Activated CD8-positive, alpha-beta T cell treated with anti-CD3 and anti-CD28 coated beads, Interleukin-2, amount 10 ng/mL, durations not matched to agents 7 days and 5 days (primary cell): ENCODE results near the gene TST. TPM values are rescaled to one million over a fixed set of nuclear protein-coding genes. Genes with fewer than 3 reads are reported as not detected.
A peak's percentile ranks its signal among the peaks of the same experiment; 100 is the strongest.

Experiments
- ATAC-seq: fragments of 150-1000 bp; cut with Tn5 transposase; one replicate; pipeline ENCODE4 v1.10.0; 2021; ENCODE audit warnings: moderate library complexity
- CTCF ChIA-PET: fragments of 350-600 bp; sonication (Branson Sonifier 250); formaldehyde crosslinking; loops from one replicate; lab custom pipeline; 2021; ENCODE audit warnings: antibody characterized with exemption; lab: Charles Lee
- POLR2A ChIA-PET: fragments of 350-600 bp; sonication (Branson Sonifier 250); formaldehyde crosslinking; loops from one replicate; lab custom pipeline; 2021; ENCODE audit warnings: antibody characterized with exemption; lab: Charles Lee
- DNase-seq: peaks from one replicate; pipeline ENCODE4 v3.0.0-alpha.2; 2020
- H3K27ac Mint-ChIP-seq: one replicate; pipeline ENCODE4 v1.8.0; 2021; ENCODE audit warnings: mild to moderate bottlenecking, mixed read lengths
- H3K27me3 Mint-ChIP-seq: one replicate; pipeline ENCODE4 v1.8.0; 2021; ENCODE audit warnings: low read depth, mixed read lengths
- H3K36me3 Mint-ChIP-seq: one replicate; pipeline ENCODE4 v1.8.0; 2021; ENCODE audit warnings: low read depth, mixed read lengths
- H3K4me1 Mint-ChIP-seq: one replicate; pipeline ENCODE4 v1.8.0; 2021; ENCODE audit warnings: low read depth, mixed read lengths
- H3K4me3 Mint-ChIP-seq: one replicate; pipeline ENCODE4 v1.8.0; 2021; ENCODE audit warnings: mild to moderate bottlenecking, mixed read lengths
- H3K9me3 Mint-ChIP-seq: one replicate; pipeline ENCODE4 v1.8.0; 2022; ENCODE audit warnings: mixed read lengths; ENCODE audit not compliant: insufficient read depth
- total RNA-seq, 2 experiments: library from RNA; stranded (reverse); gene quantifications; one replicate each; pipeline ENCODE4 v1.2.3, GENCODE V29; 2021

The TST gene
- 1 to 10 TPM; 8.3 to 9.4 TPM for total RNA-seq

GRCh38 chr22:37019309-37020191, at the start of gene TST, which contains the start of gene MPST:
TSS of gene TST (minus strand) at chr22:37019447. CDS start at chr22:37018732, 715 bp downstream.
TSS of gene MPST (plus strand) at chr22:37019742. CDS start at chr22:37019837, 95 bp downstream.
- Mint-ChIP-seq H3K9me3 (no peaks in the 10 kb centered on the region), H3K27me3 (peaks cover 2% of the 10 kb centered on the region), H3K4me1 (peaks cover 24% of the 10 kb centered on the region), H3K27ac (peak within 1 kb of the TSS; percentile 87), H3K36me3 (no peaks in the 10 kb centered on the region), H3K4me3 (peak within 1 kb of the TSS; percentile 88)
- ATAC-seq (peak; percentile 87), DNase-seq (peak; percentile 54)
- POLR2A ChIA-PET: interaction anchor here (0.7 kb wide), 1 partner anchor 179 kb away, joined by 3 read pairs; no protein-coding TSS in a partner anchor
- CTCF ChIA-PET: interaction anchor here (0.8 to 3.0 kb wide), 12 partner anchors 9 to 244 kb away, joined by 3 to 13 read pairs (median 3); partner anchors contain the start of gene IFT27

GRCh38 chr22:37068859-37069258, 49.6 kb upstream of the TST start:
- H3K4me3 Mint-ChIP-seq: no peak overlapping the region
- ATAC-seq (peak; percentile 35), DNase-seq (no peak)
- no peaks in the 10 kb centered on the region for H3K4me1 Mint-ChIP-seq
- ChIA-PET CTCF (interaction anchor here (1.3 kb wide), 1 partner anchor 130 kb away, joined by 3 read pairs; no protein-coding TSS in a partner anchor), POLR2A (interaction anchor here (0.7 to 1.4 kb wide), 2 partner anchors 11 to 13 kb away, joined by 3 read pairs; no protein-coding TSS in a partner anchor)
- H3K27ac Mint-ChIP-seq: no peak overlapping the region
- H3K9me3 Mint-ChIP-seq: no peaks in the 10 kb centered on the region
- no peaks in the 10 kb centered on the region for H3K36me3 Mint-ChIP-seq
- peaks cover 11% of the 10 kb centered on the region for H3K27me3 Mint-ChIP-seq

GRCh38 chr22:37067428-37067827, 48.2 kb upstream of the TST start:
- H3K36me3 Mint-ChIP-seq: no peaks in the 10 kb centered on the region
- H3K9me3 Mint-ChIP-seq: no peaks in the 10 kb centered on the region
- H3K27me3 Mint-ChIP-seq: peaks cover 11% of the 10 kb centered on the region
- CTCF ChIA-PET: no interaction called here
- no peak overlapping the region for H3K27ac Mint-ChIP-seq
- ATAC-seq: no peak
- H3K4me3 Mint-ChIP-seq: no peak overlapping the region
- H3K4me1 Mint-ChIP-seq: peaks cover 9% of the 10 kb centered on the region
- no peak for DNase-seq
- POLR2A ChIA-PET: no interaction called here

GRCh38 chr22:37065961-37066360, 46.7 kb upstream of the TST start:
- Mint-ChIP-seq H3K27me3 (peaks cover 11% of the 10 kb centered on the region), H3K36me3 (no peaks in the 10 kb centered on the region), H3K9me3 (no peaks in the 10 kb centered on the region), H3K4me1 (peaks cover 16% of the 10 kb centered on the region), H3K4me3 (no peak overlapping the region), H3K27ac (no peak overlapping the region)
- DNase-seq (no peak), ATAC-seq (no peak)
- ChIA-PET CTCF (interaction anchor here (1.2 kb wide), 1 partner anchor 133 kb away, joined by 3 read pairs; no protein-coding TSS in a partner anchor), POLR2A (interaction anchor here (0.6 to 0.7 kb wide), 2 partner anchors 83 to 163 kb away, joined by 3 to 4 read pairs; no protein-coding TSS in a partner anchor)

- Mint-ChIP-seq H3K9me3 (no peaks in the 10 kb centered on the region), H3K27me3 (peaks cover 10% of the 10 kb centered on the region), H3K27ac (no peak overlapping the region), H3K36me3 (peaks cover under 1% of the 10 kb centered on the region), H3K4me1 (peaks cover 23% of the 10 kb centered on the region), H3K4me3 (no peak overlapping the region)
- ChIA-PET CTCF (no interaction called here), POLR2A (interaction anchor here (0.6 to 1.0 kb wide), 2 partner anchors 163 to 177 kb away, joined by 3 to 4 read pairs; no protein-coding TSS in a partner anchor)
- ATAC-seq (no peak), DNase-seq (no peak)
Observed at GRCh38 chr22:37065180-37065579, 45.9 kb upstream of the TST start.

- H3K4me1 Mint-ChIP-seq: peaks cover 29% of the 10 kb centered on the region
- H3K27ac Mint-ChIP-seq: no peak overlapping the region
- peaks cover 6% of the 10 kb centered on the region for H3K27me3 Mint-ChIP-seq
- POLR2A ChIA-PET: interaction anchor here (1.0 kb wide), 1 partner anchor 178 kb away, joined by 3 read pairs; no protein-coding TSS in a partner anchor
- H3K36me3 Mint-ChIP-seq: peaks cover 2% of the 10 kb centered on the region
- CTCF ChIA-PET: no interaction called here
- DNase-seq (no peak), ATAC-seq (no peak)
- no peak overlapping the region for H3K4me3 Mint-ChIP-seq
- no peaks in the 10 kb centered on the region for H3K9me3 Mint-ChIP-seq
Observed at GRCh38 chr22:37064553-37064952, 45.3 kb upstream of the TST start.

GRCh38 chr22:37063431-37064420, 44.5 kb upstream of the TST start:
- H3K36me3 Mint-ChIP-seq: peaks cover 2% of the 10 kb centered on the region
- no peak overlapping the region for H3K27ac Mint-ChIP-seq
- H3K4me1 Mint-ChIP-seq: peaks cover 29% of the 10 kb centered on the region
- ChIA-PET POLR2A (no interaction called here), CTCF (no interaction called here)
- ATAC-seq (no peak), DNase-seq (no peak)
- H3K27me3 Mint-ChIP-seq: peaks cover 3% of the 10 kb centered on the region
- no peaks in the 10 kb centered on the region for H3K9me3 Mint-ChIP-seq
- no peak overlapping the region for H3K4me3 Mint-ChIP-seq

GRCh38 chr22:37062702-37063381, 43.6 kb upstream of the TST start:
- Mint-ChIP-seq H3K27me3 (no peaks in the 10 kb centered on the region), H3K9me3 (no peaks in the 10 kb centered on the region), H3K36me3 (peaks cover 3% of the 10 kb centered on the region), H3K4me1 (peaks cover 29% of the 10 kb centered on the region), H3K4me3 (no peak overlapping the region), H3K27ac (no peak overlapping the region)
- CTCF ChIA-PET: no interaction called here
- DNase-seq (no peak), ATAC-seq (no peak)
- POLR2A ChIA-PET: no interaction called here

- no peak for ATAC-seq
- H3K27ac Mint-ChIP-seq: no peak overlapping the region
- peaks cover 29% of the 10 kb centered on the region for H3K4me1 Mint-ChIP-seq
- CTCF ChIA-PET: no interaction called here
- no peaks in the 10 kb centered on the region for H3K27me3 Mint-ChIP-seq
- no peaks in the 10 kb centered on the region for H3K9me3 Mint-ChIP-seq
- DNase-seq: no peak
- no peak overlapping the region for H3K4me3 Mint-ChIP-seq
- POLR2A ChIA-PET: no interaction called here
- peaks cover 6% of the 10 kb centered on the region for H3K36me3 Mint-ChIP-seq
Observed at GRCh38 chr22:37062376-37062675, 43.1 kb upstream of the TST start.

GRCh38 chr22:37061611-37062375, 42.5 kb upstream of the TST start:
- Mint-ChIP-seq H3K27ac (no peak overlapping the region), H3K27me3 (no peaks in the 10 kb centered on the region), H3K36me3 (peaks cover 6% of the 10 kb centered on the region), H3K4me3 (no peak overlapping the region), H3K9me3 (no peaks in the 10 kb centered on the region), H3K4me1 (peaks cover 29% of the 10 kb centered on the region)
- ChIA-PET POLR2A (interaction anchor here (0.7 kb wide), 1 partner anchor 60 kb away, joined by 3 read pairs; no protein-coding TSS in a partner anchor), CTCF (no interaction called here)
- DNase-seq (no peak), ATAC-seq (no peak)
